SK-N-SH (cell line): ENCODE measurements around the gene PIP5KL1. TPM values are rescaled to one million over a fixed set of nuclear protein-coding genes. Genes with fewer than 3 reads are reported as not detected.
A peak's percentile ranks its signal among the peaks of the same experiment; 100 is the strongest.

Experiments used
- CTCF ChIA-PET: fragments of 300-600, 350-600 bp; formaldehyde crosslinking; extraction: SDS; loops from one replicate; lab custom pipeline; 2021; lab: Yijun Ruan, JAX
- POLR2A ChIA-PET: fragments of 350-600 bp; sonication (Branson Sonifier 250); formaldehyde crosslinking; extraction: SDS; loops from one replicate; lab custom pipeline; 2020; ENCODE audit warnings: antibody characterized with exemption, inconsistent platforms; lab: Yijun Ruan, JAX
- DNase-seq: peaks from one replicate; pipeline ENCODE4 v3.0.0; 2012
- H2AFZ ChIP-seq: fragments of 200-600 bp; sonication (generic); 2 replicates; pipeline ENCODE4 v1.8.1; 2016; ENCODE audit warnings: antibody characterized with exemption, mild to moderate bottlenecking, low read depth
- H3F3A ChIP-seq: fragments of 200-600 bp; sonication (generic); replicated peaks from 2 replicates; pipeline ENCODE3; 2016; ENCODE audit warnings: antibody characterized with exemption, mild to moderate bottlenecking; ENCODE audit not compliant: insufficient read depth
- H3K27ac ChIP-seq, 2 experiments: fragments of 200-500 bp in 1 of 2; fragments of 200-600 bp in 1 of 2; sonication (Bioruptor generic) in 1 of 2; sonication (generic), shearing (Covaris generic) in 1 of 2; 2 replicates each; pipeline versions ENCODE4 v1.5.1 to v1.6.1; 2014 to 2016; ENCODE audit warnings: low read depth in 2 of 2, inconsistent platforms in 1 of 2, low read length in 1 of 2, mild to moderate bottlenecking in 1 of 2, mixed read lengths in 1 of 2
- H3K27me3 ChIP-seq: fragments of 200-600 bp; sonication (generic), shearing (Covaris generic); 2 replicates; pipeline ENCODE4 v1.6.1; 2016; ENCODE audit warnings: mixed run types; ENCODE audit not compliant: insufficient read depth
- H3K36me3 ChIP-seq, 2 experiments: fragments of 200-500 bp in 1 of 2; fragments of 200-600 bp in 1 of 2; sonication (Bioruptor generic) in 1 of 2; sonication (generic) in 1 of 2; replicated peaks in 1 of 2; 2 replicates each; pipeline versions ENCODE3 to v1.5.1; 2014 to 2016; ENCODE audit warnings: low read length in 1 of 2, mild to moderate bottlenecking in 1 of 2; ENCODE audit not compliant: insufficient read depth in 2 of 2, control insufficient read depth in 1 of 2
- H3K4me1 ChIP-seq, 2 experiments: fragments of 200-500 bp in 1 of 2; fragments of 200-600 bp in 1 of 2; sonication (Bioruptor generic) in 1 of 2; sonication (generic), shearing (Covaris generic) in 1 of 2; 2 replicates each; pipeline versions ENCODE4 v1.5.1 to v1.6.1; 2014 to 2016; ENCODE audit warnings: low read depth in 1 of 2, low read length in 1 of 2, mixed run types in 1 of 2; ENCODE audit not compliant: insufficient read depth in 2 of 2, control insufficient read depth in 1 of 2
- H3K4me2 ChIP-seq: fragments of 200-600 bp; sonication (generic), shearing (Covaris generic); 2 replicates; pipeline ENCODE4 v1.6.1; 2017; ENCODE audit warnings: mixed run types
- H3K4me3 ChIP-seq, 2 experiments: fragments of 200-500 bp in 1 of 2; fragments of 200-600 bp in 1 of 2; sonication (Bioruptor generic) in 1 of 2; sonication (generic), shearing (Covaris generic) in 1 of 2; 2 replicates each; pipeline versions ENCODE4 v1.5.1 to v1.8.1; 2014 to 2016; ENCODE audit warnings: low read depth in 2 of 2, inconsistent platforms in 1 of 2, low read length in 1 of 2, mild to moderate bottlenecking in 1 of 2, mixed read lengths in 1 of 2, moderate library complexity in 1 of 2
- H3K79me2 ChIP-seq: fragments of 200-600 bp; sonication (generic); 2 replicates; pipeline ENCODE4 v1.8.1; 2017; ENCODE audit warnings: mild to moderate bottlenecking; ENCODE audit not compliant: insufficient read depth
- H3K9ac ChIP-seq: fragments of 200-600 bp; sonication (generic); 2 replicates; pipeline ENCODE4 v1.6.1; 2017; ENCODE audit warnings: mixed run types
- H3K9me2 ChIP-seq: fragments of 200-600 bp; sonication (generic); 2 replicates; pipeline ENCODE4 v1.6.1; 2017; ENCODE audit warnings: mixed run types
- H3K9me3 ChIP-seq: fragments of 200-600 bp; sonication (generic); 2 replicates; pipeline ENCODE4 v1.6.1; 2017; ENCODE audit warnings: mixed run types, mild to moderate bottlenecking, moderate library complexity
- H4K20me1 ChIP-seq: fragments of 200-600 bp; sonication (generic); 2 replicates; pipeline ENCODE4 v1.6.1; 2017; ENCODE audit warnings: mild to moderate bottlenecking, mixed run types; ENCODE audit not compliant: insufficient read depth
- CHD2 ChIP-seq: fragments of 150-350 bp; IDR thresholded peaks from 2 replicates; pipeline ENCODE4 v1.6.1; 2018; ENCODE audit warnings: low read length; ENCODE audit not compliant: partially characterized antibody
- CTCF ChIP-seq: fragments of 200-600 bp; sonication (generic); IDR thresholded peaks from 2 replicates; pipeline ENCODE4 v1.6.1; 2017; ENCODE audit warnings: antibody characterized with exemption, mild to moderate bottlenecking, moderate library complexity
- ELF1 ChIP-seq: IDR thresholded peaks from 2 replicates; pipeline ENCODE4 v1.4.0; 2012
- EP300 ChIP-seq, 2 experiments: IDR thresholded peaks; 2 replicates each; pipeline versions ENCODE4 v1.4.0 to v1.6.1; 2012; ENCODE audit warnings: borderline replicate concordance in 1 of 2, low read depth in 1 of 2, low read length in 1 of 2
- EZH2phosphoT487 ChIP-seq: fragments of 200-600 bp; sonication (generic); IDR thresholded peaks from 2 replicates; pipeline ENCODE4 v1.6.1; 2017; ENCODE audit warnings: low read depth, mixed run types, mild to moderate bottlenecking, antibody characterized with exemption, moderate library complexity, borderline replicate concordance
- FOXM1 ChIP-seq: IDR thresholded peaks from 2 replicates; pipeline ENCODE4 v1.4.0; 2012; ENCODE audit warnings: low read depth, mild to moderate bottlenecking
- JUND ChIP-seq: IDR thresholded peaks from 2 replicates; pipeline ENCODE4 v1.4.0; 2012
- MEF2A ChIP-seq: IDR thresholded peaks from 2 replicates; pipeline ENCODE4 v1.4.0; 2012; ENCODE audit warnings: low read depth, borderline replicate concordance
- NFIC ChIP-seq: IDR thresholded peaks from 2 replicates; pipeline ENCODE4 v1.4.0; 2012; ENCODE audit warnings: borderline replicate concordance
- PBX3 ChIP-seq: IDR thresholded peaks from 2 replicates; pipeline ENCODE4; 2012
- RAD21 ChIP-seq: IDR thresholded peaks from 2 replicates; pipeline ENCODE4 v1.6.1; 2012; ENCODE audit warnings: mild to moderate bottlenecking, low read length
- REST ChIP-seq: IDR thresholded peaks from 2 replicates; pipeline ENCODE4 v1.6.1; 2012; ENCODE audit warnings: mild to moderate bottlenecking, low read depth, low read length, moderate library complexity
- RFX5 ChIP-seq: IDR thresholded peaks from 2 replicates; pipeline ENCODE4 v1.6.1; 2012; ENCODE audit warnings: mild to moderate bottlenecking, improper control_type of control experiment, low read length
- RXRA ChIP-seq: IDR thresholded peaks from 2 replicates; pipeline ENCODE4 v1.4.0; 2012; ENCODE audit warnings: low read depth, mild to moderate bottlenecking, borderline replicate concordance
- SIN3A ChIP-seq: IDR thresholded peaks from 2 replicates; pipeline ENCODE4 v1.6.1; 2012; ENCODE audit warnings: low read depth, mild to moderate bottlenecking, low read length, moderate library complexity, borderline replicate concordance
- SMC3 ChIP-seq: IDR thresholded peaks from 2 replicates; pipeline ENCODE4 v1.6.1; 2012; ENCODE audit warnings: low read depth, low read length, improper control_type of control experiment
- TAF1 ChIP-seq: IDR thresholded peaks from 2 replicates; pipeline ENCODE4 v1.6.1; 2012; ENCODE audit warnings: low read depth, mild to moderate bottlenecking, low read length, moderate library complexity, borderline replicate concordance
- TEAD4 ChIP-seq: IDR thresholded peaks from 2 replicates; pipeline ENCODE4 v1.4.0; 2012; ENCODE audit warnings: mild to moderate bottlenecking, borderline replicate concordance; ENCODE audit not compliant: insufficient read depth
- USF1 ChIP-seq: IDR thresholded peaks from 2 replicates; pipeline ENCODE4 v1.4.0; 2012; ENCODE audit warnings: low read depth, borderline replicate concordance
- WGBS: methylation state at CpG from one replicate; pipeline ENCODE4 v1.1.6; 2017; ENCODE audit warnings: low lambda C conversion rate; 5-methylcytosine and 5-hydroxymethylcytosine counted together
- polyA plus RNA-seq, 3 experiments: library from polyadenylated mRNA; depleted of rRNA; stranded (reverse); fragments of >200 nt; gene quantifications; 2 replicates each; pipeline ENCODE4 v1.2.3, GENCODE V29; 2012
- TF ChIP-seq, protein P1 (sequence below): IDR thresholded peaks from 2 replicates; pipeline ENCODE4 v1.4.0; 2012; ENCODE audit warnings: low read depth

The PIP5KL1 gene
- polyA plus RNA-seq, 1 of the 3 experiments (the other 2 are of a cell fraction): 4.0 TPM

DNA sequence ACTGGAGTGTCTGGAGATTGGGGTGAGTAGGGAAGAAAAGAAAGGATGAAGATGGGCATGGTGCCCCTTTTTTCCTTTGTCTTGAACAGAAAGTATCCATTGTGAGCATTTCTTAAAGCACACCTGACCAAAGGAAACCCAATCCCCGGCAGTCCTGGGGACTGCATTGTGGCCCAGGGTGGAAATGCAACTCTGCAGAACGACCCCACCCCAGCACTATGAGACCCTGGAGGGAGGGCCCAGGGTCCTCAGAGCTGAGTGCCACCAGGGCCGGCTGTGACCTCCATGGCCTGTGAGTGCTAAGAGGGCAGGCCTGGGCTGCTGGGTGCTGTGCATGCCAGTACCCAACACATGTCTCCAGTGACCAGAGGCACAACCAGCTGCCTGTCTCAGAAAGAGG is 31.7 kb upstream of the PIP5KL1 start:
- Histone ChIP-seq H3K4me1 (peaks cover 44 to 68% of the 10 kb centered on the region in 2 experiments), H3K9ac (no peak overlapping the region), H3K4me2 (no peak overlapping the region), H3K36me3 (no peaks in the 10 kb centered on the region), H3K9me3 (no peaks in the 10 kb centered on the region), H2AFZ (no peak overlapping the region), H3K9me2 (no peaks in the 10 kb centered on the region), H3K27me3 (no peaks in the 10 kb centered on the region)
- 53% methylated on average over 3 of the region's 3 CpGs for WGBS
- DNase-seq: no peak
- ChIA-PET POLR2A (interaction anchor here (0.6 kb wide), 2 partner anchors 23 to 351 kb away, joined by 3 read pairs; no protein-coding TSS in a partner anchor), CTCF (interaction anchor here (1.0 to 6.2 kb wide), 7 partner anchors 10 to 156 kb away, joined by 3 to 55 read pairs (median 11); no protein-coding TSS in a partner anchor)
- TF ChIP-seq RFX5 (no peak), RAD21 (no peak), SIN3A (no peak), TAF1 (no peak), CHD2 (no peak), PBX3 (no peak), SMC3 (no peak), REST (no peak)
- TF ChIP-seq, protein P1, sequence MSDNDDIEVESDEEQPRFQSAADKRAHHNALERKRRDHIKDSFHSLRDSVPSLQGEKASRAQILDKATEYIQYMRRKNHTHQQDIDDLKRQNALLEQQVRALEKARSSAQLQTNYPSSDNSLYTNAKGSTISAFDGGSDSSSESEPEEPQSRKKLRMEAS: no peak
- TF ChIP-seq, all 33 proteins: peak for 0
- Histone ChIP-seq H3K79me2 (peaks cover 70% of the 10 kb centered on the region), H4K20me1 (no peaks in the 10 kb centered on the region), H3F3A (peaks cover 12% of the 10 kb centered on the region), H3K27ac (peak overlapping the region in 1 of 2 experiments; percentile 72; a peak in 1 of 4 replicates), H3K4me3 (no peak overlapping the region)

GRCh38 chr9:127961613-127962155 is 31.1 kb upstream of the PIP5KL1 start:
- POLR2A ChIA-PET: interaction anchor here (0.6 kb wide), 1 partner anchor 22 kb away, joined by 3 read pairs; no protein-coding TSS in a partner anchor
- peak overlapping the region in 1 of 2 experiments; percentile 72; a peak in 1 of 4 replicates for H3K27ac ChIP-seq

More at GRCh38 chr9:127961613-127962155, 31.1 kb upstream of the PIP5KL1 start:
- Histone ChIP-seq H3K4me3 (no peak overlapping the region), H4K20me1 (peaks cover 4% of the 10 kb centered on the region; the same call in 1 of the 2 replicates), H3K4me2 (no peak overlapping the region), H3K9me2 (no peaks in the 10 kb centered on the region), H2AFZ (no peak overlapping the region), H3K27me3 (no peaks in the 10 kb centered on the region), H3F3A (peaks cover 12% of the 10 kb centered on the region), H3K9me3 (no peaks in the 10 kb centered on the region), H3K36me3 (no peaks in the 10 kb centered on the region), H3K79me2 (peaks cover 70% of the 10 kb centered on the region), H3K9ac (no peak overlapping the region), H3K4me1 (peaks cover 38 to 62% of the 10 kb centered on the region in 2 experiments)
- 94% methylated on average over 13 of the region's 13 CpGs for WGBS
- TF ChIP-seq RFX5 (no peak), CTCF (no peak), RXRA (no peak), TEAD4 (no peak), USF1 (no peak), MEF2A (no peak), ELF1 (no peak), EZH2phosphoT487 (no peak), CHD2 (no peak), JUND (no peak), NFIC (no peak), EP300 (IDR thresholded peaks at IDR 0.05; ENCODE audit: borderline replicate concordance in 1 of 2, low read depth in 1 of 2, low read length in 1 of 2) (no peak), FOXM1 (no peak)
- CTCF ChIA-PET: interaction anchor here (0.9 to 6.2 kb wide), 8 partner anchors 12 to 156 kb away, joined by 3 to 55 read pairs (median 4); no protein-coding TSS in a partner anchor
- no peak for DNase-seq
